HepG2 (cell line): ENCODE measurements around the gene SYNDIG1. TPM values are rescaled to one million over a fixed set of nuclear protein-coding genes. Genes with fewer than 3 reads are reported as not detected.

ENCODE experiments used
- ATAC-seq: fragments of 200-7000 bp; cut with Tn5 transposase; 3 replicates; pipeline ENCODE4 v1.9.1; 2020; ENCODE audit warnings: mild to moderate bottlenecking, moderate library complexity
- BruUV-seq: library from RNA; stranded (reverse); fragments of 400-500 nt; replicated peaks from 2 replicates; lab custom pipeline; 2021; lab: Mats Ljungman, UMichigan
- CTCF ChIA-PET: fragments of 300-600 bp; formaldehyde crosslinking; extraction: SDS; loops from one replicate; lab custom pipeline; 2021; ENCODE audit warnings: low total read pairs, inconsistent platforms, low intra/inter-chr PET ratio; lab: Yijun Ruan, JAX
- POLR2A ChIA-PET: fragments of 350-600 bp; sonication (Branson Sonifier 250); formaldehyde crosslinking; loops from one replicate; lab custom pipeline; 2020; ENCODE audit warnings: antibody characterized with exemption, inconsistent platforms; lab: Yijun Ruan, JAX
- DNase-seq: peaks from one replicate; pipeline ENCODE4 v3.0.0-alpha.2; 2015; ENCODE audit warnings: low spot score
- FAIRE-seq: peaks from 3 replicates; lab custom pipeline; 2011; peaks lifted over from hg19 to GRCh38; lab: Jason Lieb, UNC
- H2AFZ ChIP-seq: one replicate; pipeline ENCODE4 v1.6.1; 2011; ENCODE audit warnings: low read length, inconsistent platforms
- H3K27ac ChIP-seq: fragments of 300-600 bp; 3 replicates; pipeline ENCODE4 v1.8.0; 2011; ENCODE audit warnings: mixed run types, mild to moderate bottlenecking, mixed read lengths, low read length, inconsistent platforms; ENCODE audit not compliant: insufficient read depth; ENCODE audit errors: extremely low read length
- H3K27me3 ChIP-seq, 2 experiments: fragments of 200-600 bp in 1 of 2; 2 replicates in 1 of 2; 3 replicates in 1 of 2; pipeline versions ENCODE4 v1.6.0 to v1.8.0; 2011; ENCODE audit warnings: low read length in 2 of 2, mild to moderate bottlenecking in 2 of 2, moderate library complexity in 2 of 2, inconsistent platforms in 1 of 2; ENCODE audit not compliant: insufficient read depth in 2 of 2, control insufficient read depth in 1 of 2
- H3K36me3 ChIP-seq, 2 experiments: fragments of 200-600 bp in 1 of 2; replicated peaks in 1 of 2; 2 replicates in 1 of 2; 3 replicates in 1 of 2; pipeline versions ENCODE4 v1.5.1 to v1.8.0; 2011; ENCODE audit warnings: low read length in 2 of 2, inconsistent platforms in 1 of 2; ENCODE audit not compliant: insufficient read depth in 2 of 2, control insufficient read depth in 1 of 2
- H3K4me1 ChIP-seq: 2 replicates; pipeline ENCODE4 v1.5.1; 2012; ENCODE audit warnings: low read length, inconsistent platforms; ENCODE audit not compliant: insufficient read depth
- H3K4me2 ChIP-seq: 2 replicates; pipeline ENCODE4 v1.6.0; 2011; ENCODE audit warnings: low read depth, low read length, inconsistent platforms
- H3K4me3 ChIP-seq, 3 experiments: fragments of 200-600 bp in 1 of 3; sonication (generic), shearing (Covaris generic) in 1 of 3; replicated peaks in 1 of 3; 2 replicates each; pipeline ENCODE4 v1.5.1; 2011 to 2016; ENCODE audit warnings: low read length in 3 of 3, inconsistent platforms in 2 of 3, low read depth in 2 of 3, mild to moderate bottlenecking in 2 of 3, control low read depth in 1 of 3, mixed read lengths in 1 of 3; ENCODE audit not compliant: insufficient read depth in 1 of 3
- H3K79me2 ChIP-seq: one replicate; pipeline ENCODE4 v1.6.1; 2011; ENCODE audit warnings: low read length, inconsistent platforms; ENCODE audit not compliant: insufficient read depth
- H3K9ac ChIP-seq: 2 replicates; pipeline ENCODE4 v1.6.0; 2011; ENCODE audit warnings: mild to moderate bottlenecking, low read depth, low read length, inconsistent platforms; ENCODE audit not compliant: insufficient read depth
- H3K9me3 ChIP-seq: 2 replicates; pipeline ENCODE4 v1.5.1; 2012; ENCODE audit warnings: mild to moderate bottlenecking, low read length
- H4K20me1 ChIP-seq: 2 replicates; pipeline ENCODE4 v1.6.0; 2011; ENCODE audit warnings: inconsistent platforms, mild to moderate bottlenecking, low read length, moderate library complexity; ENCODE audit not compliant: insufficient read depth
- ARNT ChIP-seq: fragments of 450-650 bp; IDR thresholded peaks from 2 replicates; pipeline ENCODE4 v1.6.1; 2017
- EP300 ChIP-seq, 3 experiments: sonication (generic) in 1 of 3; formaldehyde crosslinking in 1 of 3; IDR thresholded peaks; 2 replicates each; pipeline versions ENCODE4 v1.5.1 to v1.6.1; 2011 to 2020; ENCODE audit warnings: low read depth in 2 of 3, low read length in 2 of 3, borderline replicate concordance in 1 of 3, improper control_type of control experiment in 1 of 3, mild to moderate bottlenecking in 1 of 3, missing genetic modification reagents in 1 of 3, moderate library complexity in 1 of 3
- KAT2B ChIP-seq: fragments of 150-350 bp; IDR thresholded peaks from 2 replicates; pipeline ENCODE4 v1.6.1; 2014; ENCODE audit warnings: low read depth, low read length, borderline replicate concordance
- WGBS: methylation state at CpG from one replicate; pipeline ENCODE4 v1.1.6; 2017; ENCODE audit warnings: low lambda C conversion rate; 5-methylcytosine and 5-hydroxymethylcytosine counted together
- in situ Hi-C: cut with HindIII; loops from 2 replicates; pipeline ENCODE4 v1.10.0; 2017; ENCODE audit warnings: low pct_unique_long_range_greater_than_20kb; ENCODE audit not compliant: extremely low pct_ligation_motif_present
- intact Hi-C: fragments of 100-400 bp; cut with micrococcal nuclease; formaldehyde crosslinking; loops from one replicate; pipeline ENCODE4 v1.10.0; 2022; ENCODE audit not compliant: unreplicated experiment
- polyA plus RNA-seq, 8 experiments: library from polyadenylated mRNA; depleted of rRNA in 3 of 8; stranded (reverse) in 7 of 8; unstranded in 1 of 8; fragments of >200 nt; fragmentation: Illumina TruSeq in 4 of 8; extraction: Trizol in 4 of 8; gene quantifications; 2 replicates each; pipeline versions ENCODE4 v1.2.1 to v1.2.3, GENCODE V29; 2011 to 2016; ENCODE audit warnings: low read depth in 4 of 8, missing spikeins in 1 of 8, mixed read lengths in 1 of 8; ENCODE audit not compliant: insufficient read depth in 1 of 8
- total RNA-seq, 5 experiments: library from RNA; depleted of rRNA; stranded (reverse); fragments of >200 nt; fragmentation: Illumina TruSeq; extraction: Trizol; gene quantifications; 2 replicates each; pipeline ENCODE4 v1.2.3, GENCODE V29; 2016; ENCODE audit warnings: low read depth in 1 of 5
- TF ChIP-seq, protein P1 (sequence below): sonication (generic); formaldehyde crosslinking; IDR thresholded peaks from 2 replicates; pipeline ENCODE4 v1.8.1; 2022; ENCODE audit warnings: low read depth, mild to moderate bottlenecking, missing genetic modification reagents

The SYNDIG1 gene
- total and polyA plus RNA-seq, 2 of the 13 experiments (the other 11 are each of a cell fraction or from before 2014, with no cell fraction given), result not detected

DNA sequence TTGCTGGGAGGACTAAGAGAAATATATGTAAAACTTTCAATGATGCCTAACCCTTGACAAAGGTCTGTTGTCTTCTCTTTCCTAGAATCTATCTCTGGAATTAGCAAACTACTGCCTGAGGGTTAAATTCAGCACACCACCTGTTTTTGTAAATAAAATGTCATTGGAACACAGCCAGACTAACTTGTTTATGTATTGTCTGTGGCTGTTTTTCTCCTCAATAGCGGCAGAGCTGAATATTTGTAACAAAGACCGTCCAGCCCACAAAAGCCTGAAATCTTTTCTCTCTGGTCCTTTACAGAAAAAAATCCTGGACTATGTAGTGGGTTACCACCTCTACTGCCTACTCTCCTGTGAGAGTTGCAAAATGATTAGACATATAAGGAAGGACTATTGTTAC is 33.3 kb upstream of the SYNDIG1 start:
- Histone ChIP-seq H4K20me1 (no peaks in the 10 kb centered on the region), H3K9ac (no peak overlapping the region), H3K4me2 (no peak overlapping the region), H3K4me1 (peaks cover 9% of the 10 kb centered on the region; the same call in 1 of the 2 replicates), H3K9me3 (no peaks in the 10 kb centered on the region), H3K36me3 (no peaks in the 10 kb centered on the region), H3K27ac (no peak overlapping the region), H3K27me3 (peaks cover 0 to 1% of the 10 kb centered on the region in 2 experiments; a peak in 1 of 5 replicates), H3K4me3 (no peak overlapping the region), H3K79me2 (no peaks in the 10 kb centered on the region), H2AFZ (no peak overlapping the region)
- CTCF ChIA-PET, result no interaction called here
- no peak for DNase-seq
- 5% methylated on average over 2 of the region's 2 CpGs for WGBS
- TF ChIP-seq ARNT (no peak), KAT2B (no peak), EP300 (IDR thresholded peaks at IDR 0.05; ENCODE audit: low read depth in 2 of 2, low read length in 2 of 2) (no peak), EP300 (CRISPR knock-in tag; IDR thresholded peaks at IDR 0.05; ENCODE audit: borderline replicate concordance) (no peak)
- TF ChIP-seq, protein P1, sequence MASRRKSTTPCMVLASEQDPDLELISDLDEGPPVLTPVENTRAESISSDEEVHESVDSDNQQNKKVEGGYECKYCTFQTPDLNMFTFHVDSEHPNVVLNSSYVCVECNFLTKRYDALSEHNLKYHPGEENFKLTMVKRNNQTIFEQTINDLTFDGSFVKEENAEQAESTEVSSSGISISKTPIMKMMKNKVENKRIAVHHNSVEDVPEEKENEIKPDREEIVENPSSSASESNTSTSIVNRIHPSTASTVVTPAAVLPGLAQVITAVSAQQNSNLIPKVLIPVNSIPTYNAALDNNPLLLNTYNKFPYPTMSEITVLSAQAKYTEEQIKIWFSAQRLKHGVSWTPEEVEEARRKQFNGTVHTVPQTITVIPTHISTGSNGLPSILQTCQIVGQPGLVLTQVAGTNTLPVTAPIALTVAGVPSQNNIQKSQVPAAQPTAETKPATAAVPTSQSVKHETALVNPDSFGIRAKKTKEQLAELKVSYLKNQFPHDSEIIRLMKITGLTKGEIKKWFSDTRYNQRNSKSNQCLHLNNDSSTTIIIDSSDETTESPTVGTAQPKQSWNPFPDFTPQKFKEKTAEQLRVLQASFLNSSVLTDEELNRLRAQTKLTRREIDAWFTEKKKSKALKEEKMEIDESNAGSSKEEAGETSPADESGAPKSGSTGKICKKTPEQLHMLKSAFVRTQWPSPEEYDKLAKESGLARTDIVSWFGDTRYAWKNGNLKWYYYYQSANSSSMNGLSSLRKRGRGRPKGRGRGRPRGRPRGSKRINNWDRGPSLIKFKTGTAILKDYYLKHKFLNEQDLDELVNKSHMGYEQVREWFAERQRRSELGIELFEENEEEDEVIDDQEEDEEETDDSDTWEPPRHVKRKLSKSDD, result no peak
- no TSS peak for BruUV-seq
- no peak for FAIRE-seq
- ATAC-seq, result no peak
- in situ Hi-C loops, result no loop called here
- intact Hi-C loops, result no loop called here
- POLR2A ChIA-PET, result no interaction called here
